Measurements from ENCODE around the gene TM4SF18.
"Not testable (repeated sequence)": the region's sequence is repeated elsewhere in the genome, so short reads cannot be mapped to it uniquely, and the experiment has no call there.

The TM4SF18 gene

GRCh38 chr3:149368201-149368673, 34.8 kb upstream of the TM4SF18 start:
- no peak for DNase-seq

- DNase-seq: peak in 1 of 3 experiments; percentile 34
These were observed 33.8 kb upstream of the TM4SF18 start for GRCh38 chr3:149366941-149367840.

GRCh38 chr3:149366031-149366430, 32.6 kb upstream of the TM4SF18 start:
- peak in 2 of 3 experiments; percentile 37 to 71 for DNase-seq

GRCh38 chr3:149364624-149365023, 31.2 kb upstream of the TM4SF18 start:
- no peak for DNase-seq

GRCh38 chr3:149363053-149363452, 29.6 kb upstream of the TM4SF18 start:
- no peak for DNase-seq

- no peak for DNase-seq
These were observed 28.9 kb upstream of the TM4SF18 start for GRCh38 chr3:149362366-149362765.

- DNase-seq: no peak
These were observed 23.2 kb upstream of the TM4SF18 start for GRCh38 chr3:149356630-149357029.

- DNase-seq: no peak
These were observed 22.7 kb upstream of the TM4SF18 start for GRCh38 chr3:149356044-149356592.

GRCh38 chr3:149353581-149354184, 20.2 kb upstream of the TM4SF18 start:
- no peak for DNase-seq

GRCh38 chr3:149352556-149352955, 19.1 kb upstream of the TM4SF18 start:
- DNase-seq: peak; percentile 48 to 63 (median 55)

- DNase-seq: peak in 1 of 3 experiments; percentile 55
These were observed 10.5 kb upstream of the TM4SF18 start for GRCh38 chr3:149343951-149344350.

- no peak for DNase-seq
These were observed 9.3 kb upstream of the TM4SF18 start for GRCh38 chr3:149342413-149343380.

GRCh38 chr3:149340310-149340933, 7.0 kb upstream of the TM4SF18 start:
- DNase-seq: peak; percentile 45 to 97 (median 83)

- peak; percentile 17 to 94 (median 82) for DNase-seq
These were observed 6.5 kb upstream of the TM4SF18 start for GRCh38 chr3:149339931-149340309.

GRCh38 chr3:149337486-149337885, 4.0 kb upstream of the TM4SF18 start:
- not testable (repeated sequence) for DNase-seq

GRCh38 chr3:149336925-149337324, 3.5 kb upstream of the TM4SF18 start:
- no peak for DNase-seq

GRCh38 chr3:149332771-149333170, 665 bp downstream of the TM4SF18 start:
- DNase-seq: no peak

- DNase-seq: no peak
These were observed 1.1 kb downstream of the TM4SF18 start for GRCh38 chr3:149332227-149332765.

- DNase-seq: no peak
These were observed 2.0 kb downstream of the TM4SF18 start for GRCh38 chr3:149331396-149331795.

GRCh38 chr3:149330609-149331331, 2.7 kb downstream of the TM4SF18 start:
- peak; percentile 9 to 78 (median 57) for DNase-seq

- DNase-seq: no peak
These were observed 6.3 kb downstream of the TM4SF18 start for GRCh38 chr3:149327156-149327555.

Data from NCI-H1417 (cell line).